Measurements from ENCODE around the gene RIMS3.

- no peak for TF ChIP-seq CTCF (IDR thresholded peaks at IDR 0.05; ENCODE audit: low read depth, low read length)
- no peak for TF ChIP-seq EZH2phosphoT487 (IDR thresholded peaks at IDR 0.05; ENCODE audit: low read depth)
Measured at GRCh38 chr1:40703316-40703715, 37.8 kb upstream of the RIMS3 start.
